ENCODE results near the gene CDK11B. TPM values are rescaled to one million over a fixed set of nuclear protein-coding genes. Genes with fewer than 3 reads are reported as not detected.
A peak's percentile ranks its signal among the peaks of the same experiment; 100 is the strongest.

The CDK11B gene
- total RNA-seq, 1 experiment from 2014 or later = 30.1 TPM

DNA sequence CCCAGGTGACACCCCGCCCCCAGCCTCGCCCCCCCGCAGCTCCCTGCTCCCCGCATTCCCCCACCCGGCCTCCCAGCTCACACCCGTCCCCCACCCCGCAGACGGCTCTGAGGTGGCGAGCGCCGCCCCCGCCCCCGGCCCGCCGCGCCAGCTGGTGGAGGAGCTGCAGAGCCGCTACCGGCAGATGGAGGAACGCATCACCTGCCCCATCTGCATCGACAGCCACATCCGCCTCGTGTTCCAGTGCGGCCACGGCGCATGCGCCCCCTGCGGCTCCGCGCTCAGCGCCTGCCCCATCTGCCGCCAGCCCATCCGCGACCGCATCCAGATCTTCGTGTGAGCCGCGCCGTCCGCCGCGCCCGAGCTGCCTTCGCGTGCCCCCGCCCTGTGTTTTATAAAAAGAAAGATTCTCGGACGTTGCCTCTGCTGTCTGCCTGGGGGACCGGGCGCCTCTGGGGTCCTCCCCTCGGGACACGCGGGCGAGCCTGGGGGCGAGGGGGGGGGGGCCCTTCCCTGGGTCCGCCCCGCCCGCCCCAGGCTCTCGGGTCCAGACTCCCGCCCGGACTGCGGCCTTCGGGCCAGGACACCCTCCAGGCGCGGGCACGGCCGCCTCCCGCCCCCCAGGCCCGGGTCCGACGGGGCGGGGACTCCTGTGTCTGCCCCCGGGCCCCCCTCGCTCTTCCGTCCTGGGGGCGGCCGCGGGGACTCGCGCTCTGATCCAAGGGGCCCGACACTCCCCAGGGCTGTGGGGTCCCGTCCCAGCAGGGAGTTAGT, 28.4 kb downstream of the CDK11B start:
- WGBS (ENCODE audit: extremely low coverage, insufficient read length, low lambda C conversion rate) = no CpG with 5 or more reads among the region's 81 CpGs

More for the DNA sequence above, 28.4 kb downstream of the CDK11B start:
- Histone ChIP-seq H2AK5ac (ENCODE audit: insufficient read length, low read length) (no peak overlapping the region), H3K4me2 (ENCODE audit: insufficient read depth, insufficient read length, low read length) (no peak overlapping the region), H2BK15ac (ENCODE audit: low read depth, low read length) (no peak overlapping the region), H3K4me1 (ENCODE audit: insufficient read depth, low read length) (no peaks in the 10 kb centered on the region), H2BK120ac (ENCODE audit: low read depth, low read length, poor library complexity, severe bottlenecking) (no peak overlapping the region), H4K8ac (replicated peaks; ENCODE audit: insufficient read length, low read depth, low read length) (no peak overlapping the region), H2AFZ (ENCODE audit: low read length) (no peak overlapping the region), H4K20me1 (ENCODE audit: control insufficient read depth, insufficient read depth, insufficient read length) (no peaks in the 10 kb centered on the region), H4K5ac (ENCODE audit: insufficient read length, low read depth, low read length) (no peak overlapping the region), H3K18ac (ENCODE audit: insufficient read length, low read depth, low read length) (no peak overlapping the region), H2BK12ac (ENCODE audit: insufficient read length, low read depth, low read length) (no peak overlapping the region), H3K79me2 (ENCODE audit: insufficient read depth, low read length) (no peaks in the 10 kb centered on the region), H3K23me2 (ENCODE audit: insufficient read length, low read depth, low read length, poor library complexity, severe bottlenecking) (peaks cover 7% of the 10 kb centered on the region), H3K9me3 (ENCODE audit: control insufficient read depth, low read depth, low read length) (no peaks in the 10 kb centered on the region), H3K56ac (ENCODE audit: insufficient read length, low read depth, low read length) (no peak overlapping the region), H4K91ac (ENCODE audit: insufficient read length, low read depth, low read length) (no peak overlapping the region), H3T11ph (ENCODE audit: low read length) (no peak overlapping the region), H3K27ac (ENCODE audit: insufficient read length, low read depth, low read length) (no peak overlapping the region), H3K79me1 (ENCODE audit: insufficient read depth, low read depth, low read length, poor library complexity, severe bottlenecking) (no peaks in the 10 kb centered on the region), H3K14ac (ENCODE audit: insufficient read depth, low read length) (no peak overlapping the region; the same call in 1 of the 2 replicates), H3K27me3 (ENCODE audit: insufficient read depth, low read length) (no peaks in the 10 kb centered on the region; the same call in 1 of the 2 replicates), H3K9ac (ENCODE audit: extremely low read depth, insufficient read length, low read length) (no peak overlapping the region), H3K23ac (ENCODE audit: insufficient read length, low read depth, low read length) (no peak overlapping the region), H3K4ac (ENCODE audit: low read depth, low read length) (no peak overlapping the region), H2BK5ac (ENCODE audit: insufficient read length, low read length) (no peak overlapping the region), H2BK20ac (ENCODE audit: low read depth, low read length, poor library complexity, severe bottlenecking) (no peak overlapping the region)
- TF ChIP-seq, protein P1, sequence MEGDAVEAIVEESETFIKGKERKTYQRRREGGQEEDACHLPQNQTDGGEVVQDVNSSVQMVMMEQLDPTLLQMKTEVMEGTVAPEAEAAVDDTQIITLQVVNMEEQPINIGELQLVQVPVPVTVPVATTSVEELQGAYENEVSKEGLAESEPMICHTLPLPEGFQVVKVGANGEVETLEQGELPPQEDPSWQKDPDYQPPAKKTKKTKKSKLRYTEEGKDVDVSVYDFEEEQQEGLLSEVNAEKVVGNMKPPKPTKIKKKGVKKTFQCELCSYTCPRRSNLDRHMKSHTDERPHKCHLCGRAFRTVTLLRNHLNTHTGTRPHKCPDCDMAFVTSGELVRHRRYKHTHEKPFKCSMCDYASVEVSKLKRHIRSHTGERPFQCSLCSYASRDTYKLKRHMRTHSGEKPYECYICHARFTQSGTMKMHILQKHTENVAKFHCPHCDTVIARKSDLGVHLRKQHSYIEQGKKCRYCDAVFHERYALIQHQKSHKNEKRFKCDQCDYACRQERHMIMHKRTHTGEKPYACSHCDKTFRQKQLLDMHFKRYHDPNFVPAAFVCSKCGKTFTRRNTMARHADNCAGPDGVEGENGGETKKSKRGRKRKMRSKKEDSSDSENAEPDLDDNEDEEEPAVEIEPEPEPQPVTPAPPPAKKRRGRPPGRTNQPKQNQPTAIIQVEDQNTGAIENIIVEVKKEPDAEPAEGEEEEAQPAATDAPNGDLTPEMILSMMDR (conservative IDR thresholded peaks at IDR 0.05) = no peak
- Mint-ChIP-seq H3K27me3 (ENCODE audit: low read depth) (peaks cover 12% of the 10 kb centered on the region), H3K36me3 (ENCODE audit: insufficient read depth in 1 of 3, low read depth in 3 of 3) (no peaks in the 10 kb centered on the region), H3K4me1 (peaks cover 2% of the 10 kb centered on the region in 2 experiments; a peak in 2 of 4 replicates), H3K9me3 (no peaks in the 10 kb centered on the region), H3K4me3 (peak overlapping the region; percentile 51 to 71), H3K27ac (no peak overlapping the region)
- DNase-seq = peak; percentile 96

Measured in H9 (cell line).